ENCODE results near the gene GDAP1L1. TPM values are rescaled to one million over a fixed set of nuclear protein-coding genes. Genes with fewer than 3 reads are reported as not detected.
"Not testable (repeated sequence)": the region's sequence is repeated elsewhere in the genome, so short reads cannot be mapped to it uniquely, and the experiment has no call there.

Gene GDAP1L1
- total RNA-seq, 1 donor from 2014 or later = 0.24 TPM

DNA sequence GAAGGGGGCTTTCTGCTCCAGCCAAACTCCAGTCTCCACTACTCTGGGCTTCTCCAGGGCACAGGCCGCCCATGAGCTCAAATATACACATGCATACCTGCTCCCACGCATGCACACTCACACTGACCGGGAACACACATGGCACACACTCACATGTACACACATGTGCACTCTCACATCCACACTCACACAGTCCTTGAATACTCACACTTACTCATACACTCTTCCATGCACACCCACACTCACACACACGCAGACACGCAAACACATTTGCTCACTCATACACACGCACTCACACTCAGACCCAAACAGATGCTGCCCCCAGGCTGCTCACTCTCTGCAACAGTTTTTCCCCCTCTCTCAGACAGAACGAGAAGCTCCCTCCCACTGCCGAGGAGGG, 7.0 kb downstream of the GDAP1L1 start:
- DNase-seq (ENCODE audit: low spot score) = no peak

DNA sequence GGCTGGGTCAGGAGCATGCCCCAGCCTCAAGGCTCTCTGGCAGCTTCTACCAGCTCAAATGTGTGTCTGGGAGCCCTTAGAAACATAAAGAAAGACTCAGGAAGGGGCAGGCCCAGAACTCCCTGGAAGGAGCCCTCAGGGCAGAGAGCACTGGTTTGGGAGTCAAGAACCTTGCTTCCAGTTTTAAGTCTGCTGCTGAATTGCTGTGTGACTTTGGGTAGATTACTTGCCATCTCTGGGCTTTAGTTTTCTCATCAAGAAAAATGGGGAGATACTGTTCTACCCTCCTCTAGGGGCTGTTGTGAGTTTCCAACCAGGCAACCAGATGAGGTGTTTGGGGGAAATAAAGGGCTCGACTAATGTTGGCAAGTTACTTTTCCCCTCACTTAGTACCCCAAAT, 8.8 kb downstream of the GDAP1L1 start:
- DNase-seq (ENCODE audit: low spot score) = no peak

DNA sequence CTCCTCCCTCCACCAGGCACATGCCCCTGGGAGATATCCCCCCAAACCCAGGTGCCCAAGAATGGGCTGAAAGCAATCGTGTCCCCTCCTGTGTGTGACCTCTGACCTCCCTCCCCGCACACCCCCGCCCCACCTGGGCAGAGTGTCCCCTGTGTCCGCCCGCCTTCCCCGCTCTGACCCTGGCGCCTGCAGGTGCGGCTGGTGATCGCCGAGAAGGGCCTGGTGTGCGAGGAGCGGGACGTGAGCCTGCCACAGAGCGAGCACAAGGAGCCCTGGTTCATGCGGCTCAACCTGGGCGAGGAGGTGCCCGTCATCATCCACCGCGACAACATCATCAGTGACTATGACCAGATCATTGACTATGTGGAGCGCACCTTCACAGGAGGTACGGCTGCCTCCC, 9.9 kb downstream of the GDAP1L1 start:
- DNase-seq (ENCODE audit: low spot score) = no peak

DNA sequence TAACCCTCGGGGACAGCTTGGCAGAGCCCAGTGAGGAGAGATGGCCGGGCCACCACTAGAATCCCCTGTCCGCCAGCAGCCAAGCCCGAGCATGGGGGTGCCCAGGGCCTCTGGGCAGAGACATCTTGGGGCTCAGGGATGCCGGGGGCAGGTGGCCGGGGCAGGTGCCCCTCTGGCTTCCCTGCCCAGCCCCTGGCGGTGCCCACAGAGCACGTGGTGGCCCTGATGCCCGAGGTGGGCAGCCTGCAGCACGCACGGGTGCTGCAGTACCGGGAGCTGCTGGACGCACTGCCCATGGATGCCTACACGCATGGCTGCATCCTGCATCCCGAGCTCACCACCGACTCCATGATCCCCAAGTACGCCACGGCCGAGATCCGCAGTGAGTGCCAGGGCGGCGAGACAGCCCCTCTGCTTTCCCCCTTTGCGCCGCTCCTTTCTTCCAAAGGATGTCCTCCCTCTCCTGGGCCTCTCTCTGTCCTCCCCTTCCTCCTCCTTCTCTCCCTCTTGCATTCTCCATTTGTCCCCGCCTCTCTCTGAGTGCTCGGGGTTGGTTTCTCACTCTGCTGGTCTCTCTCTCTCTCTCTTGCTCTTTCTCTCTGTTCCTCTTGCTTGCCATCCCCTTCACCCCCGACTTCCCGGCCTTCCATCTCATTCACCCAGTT, 11.2 kb downstream of the GDAP1L1 start:
- no peak for DNase-seq (ENCODE audit: low spot score)

DNA sequence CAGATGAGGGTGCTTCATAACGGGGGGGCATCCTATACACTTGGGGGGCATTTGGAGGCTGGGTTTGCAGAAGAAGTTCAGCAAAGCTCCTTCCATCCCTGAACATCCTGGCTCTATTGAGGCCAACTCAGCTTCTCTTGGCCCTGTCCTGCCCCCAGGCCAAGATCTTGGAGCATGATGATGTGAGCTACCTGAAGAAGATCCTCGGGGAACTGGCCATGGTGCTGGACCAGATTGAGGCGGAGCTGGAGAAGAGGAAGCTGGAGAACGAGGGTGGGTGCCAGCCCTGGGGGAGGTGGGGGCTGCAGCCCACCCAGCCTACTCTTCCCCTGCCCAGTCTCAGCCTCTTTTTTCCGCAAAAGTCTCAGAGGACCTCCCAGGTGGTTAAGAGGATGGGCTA, 17.2 kb downstream of the GDAP1L1 start:
- no peak for DNase-seq (ENCODE audit: low spot score)

DNA sequence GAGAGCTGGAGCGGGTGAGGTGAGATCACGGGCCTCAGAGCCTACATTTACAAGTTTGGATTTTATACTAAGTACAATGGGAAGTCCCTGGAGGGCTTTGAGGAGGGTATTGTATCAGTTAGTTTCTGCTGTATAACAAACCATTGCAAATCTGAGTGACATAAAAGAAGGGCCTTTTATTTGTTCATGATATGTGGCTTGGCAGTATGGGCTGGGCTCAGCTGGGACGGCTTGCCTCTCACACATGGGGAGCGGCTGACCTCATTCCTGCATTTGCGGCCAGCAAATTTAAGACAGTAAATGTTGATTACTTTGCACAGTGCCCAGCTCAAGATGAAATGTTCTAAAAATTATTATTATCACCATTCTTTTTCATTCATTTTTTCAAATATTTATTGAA, 21.7 kb downstream of the GDAP1L1 start:
- DNase-seq (ENCODE audit: low spot score) = no peak

DNA sequence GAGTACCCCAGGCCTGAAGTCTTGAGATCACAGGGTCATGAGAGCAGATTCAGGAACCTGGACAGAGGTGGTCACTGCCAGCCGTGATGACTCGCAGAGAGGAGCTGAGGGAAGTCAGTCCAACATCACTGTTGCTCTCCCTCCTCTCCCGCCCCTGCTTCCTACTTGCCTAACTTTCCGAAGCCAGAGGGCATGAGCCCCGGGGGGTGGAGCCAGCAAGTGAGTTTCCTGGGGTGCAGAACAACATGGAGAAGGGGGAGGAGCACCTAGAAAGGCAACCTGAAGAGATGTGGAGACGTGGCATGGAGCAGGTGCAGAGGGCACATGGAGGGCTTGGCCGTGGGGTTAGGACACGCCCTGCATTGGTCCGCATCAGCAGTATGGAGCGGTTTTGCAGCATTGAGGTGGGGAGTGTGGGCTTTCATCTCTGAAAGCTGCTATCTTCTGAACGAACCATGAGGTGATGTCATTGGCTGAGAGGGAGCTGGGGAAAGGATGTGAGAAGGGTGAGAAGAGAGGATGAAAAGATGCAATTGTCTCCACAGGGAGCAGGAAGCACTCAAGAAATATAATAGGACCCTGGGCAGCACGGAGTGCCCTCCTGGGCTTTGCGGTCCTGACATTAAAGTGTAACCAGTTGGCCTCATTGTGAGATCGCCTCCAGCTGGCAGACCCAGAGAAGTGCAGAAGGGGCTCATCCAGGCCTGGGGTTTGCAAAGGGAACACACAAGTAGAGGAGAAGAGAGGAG, 25.0 kb downstream of the GDAP1L1 start:
- DNase-seq (ENCODE audit: low spot score) = no peak

DNA sequence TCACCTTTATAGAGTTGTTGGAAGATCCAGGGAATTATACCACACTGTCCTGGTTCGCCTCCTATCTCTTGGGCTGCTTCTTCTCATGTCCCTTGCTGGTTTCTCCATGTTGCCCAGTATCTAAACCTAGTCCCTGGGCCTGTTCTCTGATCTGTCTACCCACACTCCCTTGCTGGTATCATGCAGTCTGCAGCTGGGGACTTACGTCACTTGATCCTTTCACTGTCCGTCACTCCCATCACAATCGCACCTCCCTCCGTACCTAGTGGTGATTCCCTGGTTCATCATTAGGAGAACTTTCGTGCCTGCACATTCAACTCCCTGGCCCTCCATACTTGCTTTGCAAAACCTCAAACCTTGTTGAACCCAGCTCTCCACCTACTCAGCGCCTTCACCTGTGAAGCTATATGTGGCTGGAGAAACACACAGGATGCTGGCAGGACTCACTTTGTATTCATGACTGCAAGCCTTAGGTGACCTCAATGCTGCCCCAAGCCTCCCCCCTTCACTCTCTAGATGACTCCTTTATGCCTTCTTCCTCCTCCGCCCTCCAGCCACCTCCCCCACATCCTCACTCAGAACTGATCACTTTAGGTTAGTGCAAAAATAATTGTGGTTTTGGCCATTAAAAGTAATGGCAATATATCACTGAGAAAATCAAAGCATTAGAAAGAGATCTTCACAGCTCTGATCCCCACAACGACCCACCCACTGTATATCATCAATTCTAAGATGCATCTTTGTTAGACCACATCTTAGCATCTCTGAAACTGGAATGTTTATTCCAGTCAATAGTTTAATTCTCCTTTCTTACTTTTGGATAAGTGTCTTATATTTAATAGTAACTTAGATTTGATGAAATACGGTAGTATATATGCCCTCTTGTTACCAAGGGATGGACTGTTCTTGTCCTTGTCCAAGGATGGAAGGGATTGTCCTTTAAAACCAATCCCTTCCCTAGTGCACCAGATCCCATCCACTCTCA, 26.4 kb downstream of the GDAP1L1 start:
- DNase-seq (ENCODE audit: low spot score) = no peak

DNA sequence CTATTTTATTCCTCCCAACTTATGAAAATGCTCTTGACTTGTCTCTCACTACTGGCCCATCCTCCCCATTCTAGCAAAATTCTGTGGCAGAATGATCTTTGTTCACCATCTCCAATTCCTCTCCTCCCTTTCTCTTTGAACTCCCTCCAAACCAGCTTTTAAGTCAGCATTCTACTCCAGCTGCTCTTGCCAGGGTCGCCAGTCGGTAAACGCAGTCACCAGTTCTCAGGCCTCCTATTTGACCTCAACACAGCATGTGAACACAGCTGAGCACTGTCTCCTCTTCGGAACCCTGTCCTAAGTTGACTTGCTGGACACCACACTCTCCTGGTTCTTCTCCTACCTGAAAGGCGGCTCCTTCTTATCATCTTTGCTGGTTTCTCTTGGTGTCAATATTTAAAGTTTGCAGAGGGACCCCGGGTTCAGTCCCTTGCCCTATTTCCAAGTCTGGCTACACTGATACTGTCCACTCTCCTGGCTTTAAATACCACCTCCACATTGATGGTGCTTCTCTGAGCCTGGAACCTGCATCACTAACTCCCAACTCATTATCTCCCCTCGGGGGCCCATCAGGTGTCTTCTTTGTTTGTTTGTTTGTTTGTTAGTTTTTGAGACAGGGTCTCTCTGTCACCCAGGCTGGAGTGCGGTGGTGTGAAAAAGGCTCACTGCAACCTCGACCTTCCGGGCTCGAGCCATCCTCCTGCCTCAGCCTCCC, 27.4 kb downstream of the GDAP1L1 start:
- no peak for DNase-seq (ENCODE audit: low spot score)

DNA sequence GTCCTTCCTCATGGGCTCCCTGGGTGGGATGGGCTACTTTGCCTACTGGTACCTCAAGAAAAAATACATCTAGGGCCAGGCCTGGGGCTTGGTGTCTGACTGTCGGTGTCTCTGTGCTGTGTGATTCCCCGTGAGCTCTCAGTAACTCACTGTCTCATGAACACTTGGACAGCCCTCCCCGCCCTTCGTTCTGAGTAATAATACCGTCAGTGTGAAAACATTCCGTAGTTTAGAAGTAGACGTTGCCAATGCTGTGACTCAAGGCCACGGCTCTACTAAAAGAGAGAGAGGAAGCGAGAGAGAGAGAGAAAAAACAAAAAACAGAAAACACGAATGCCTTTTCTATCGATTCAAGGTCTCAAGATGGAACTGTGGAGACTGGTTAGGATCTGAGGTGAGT, 32.1 kb downstream of the GDAP1L1 start:
- DNase-seq (ENCODE audit: low spot score) = no peak

DNA sequence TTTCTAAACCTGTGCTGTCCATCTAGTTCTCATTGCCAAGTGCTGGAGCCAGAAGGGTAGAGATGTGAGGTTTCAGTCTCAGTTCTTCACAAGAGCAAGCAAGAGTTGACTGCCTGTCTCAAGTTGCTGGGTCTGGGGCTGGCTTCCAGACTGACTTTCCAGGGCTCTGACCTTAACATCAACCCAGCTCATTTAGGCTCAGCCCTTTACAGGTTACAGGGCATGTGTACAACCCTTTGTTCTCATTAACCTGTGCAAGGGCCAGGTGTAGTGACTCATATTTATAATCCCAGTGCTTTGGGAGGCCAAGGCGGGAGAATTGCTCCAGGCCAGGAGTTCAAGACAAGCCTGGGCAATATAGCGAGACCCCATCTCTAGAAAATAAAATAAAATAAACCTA, 33.3 kb downstream of the GDAP1L1 start:
- DNase-seq (ENCODE audit: low spot score) = no peak

DNA sequence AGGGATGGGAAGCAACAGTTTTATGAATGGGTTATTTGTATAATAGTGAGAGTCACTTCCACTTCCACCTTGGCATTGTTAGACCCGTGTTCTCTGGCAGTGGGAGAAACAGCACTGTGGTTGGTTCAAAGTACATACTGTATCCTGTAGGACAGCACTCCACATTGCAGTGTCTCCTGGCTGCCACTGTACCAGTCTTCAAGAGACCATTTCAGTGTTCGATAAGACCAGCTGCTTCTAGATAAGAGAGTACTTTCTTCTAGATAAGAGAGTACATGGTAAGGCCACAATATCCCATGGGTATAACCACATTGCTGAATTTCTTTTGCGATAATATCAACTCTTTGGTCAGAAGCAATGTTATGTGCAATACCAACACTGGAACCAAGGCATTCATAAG, 35.1 kb downstream of the GDAP1L1 start:
- no peak for DNase-seq (ENCODE audit: low spot score)

DNA sequence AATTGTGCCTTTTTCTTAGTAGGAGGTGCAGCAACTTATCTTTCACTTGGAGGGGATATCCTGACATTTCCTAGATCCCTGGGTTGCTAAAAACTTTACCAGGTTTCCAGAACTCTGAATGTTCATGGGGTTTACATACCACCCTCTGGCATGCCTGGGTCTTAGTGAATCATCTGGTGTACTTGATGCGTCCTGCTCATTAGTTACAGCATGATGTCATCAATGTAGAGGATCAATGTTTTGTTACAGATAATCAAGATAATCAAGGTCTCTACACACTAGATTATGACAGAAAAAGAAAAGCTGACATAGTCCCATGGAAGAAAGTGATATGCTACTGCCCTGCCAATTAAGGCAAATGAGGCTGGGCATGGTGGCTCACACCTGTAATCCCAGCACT, 36.9 kb downstream of the GDAP1L1 start:
- no peak for DNase-seq (ENCODE audit: low spot score)

DNA sequence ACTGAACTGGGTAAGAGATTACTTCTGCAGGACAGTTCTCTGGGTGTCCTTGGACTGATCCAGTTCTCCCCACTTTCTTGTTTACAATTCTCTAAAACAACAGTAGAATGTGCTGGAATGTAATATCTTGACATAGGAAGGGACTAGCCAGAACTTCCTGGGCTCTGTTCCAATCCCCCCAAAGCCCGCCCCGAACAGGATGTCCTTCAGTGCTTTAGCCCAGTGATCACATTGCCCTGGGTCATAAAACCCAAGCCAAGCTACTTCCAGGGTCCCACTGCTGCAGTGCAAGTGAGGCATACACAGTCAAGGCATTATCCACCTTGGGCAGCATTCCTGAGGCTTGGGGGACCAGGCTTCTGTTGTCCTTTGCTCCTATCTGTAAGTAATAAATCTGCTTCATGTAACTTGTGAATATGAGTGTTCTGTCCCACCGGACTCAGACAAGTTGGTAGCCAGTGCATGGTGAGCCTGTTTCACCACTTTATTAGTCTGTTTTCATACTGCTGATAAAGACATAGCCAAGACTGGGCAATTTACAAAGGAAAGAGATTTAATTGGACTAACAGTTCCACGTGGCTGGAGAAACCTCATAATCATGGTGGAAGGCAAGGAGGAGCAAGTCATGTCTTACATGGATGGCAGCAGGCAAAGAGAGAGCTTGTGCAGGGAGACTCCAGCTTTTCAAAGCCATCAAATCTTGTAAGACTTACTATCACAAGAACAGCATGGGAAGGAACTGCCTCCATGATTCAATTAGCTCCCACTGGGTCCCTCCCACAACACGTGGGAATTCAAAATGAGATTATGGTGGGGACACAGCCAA, 40.4 kb downstream of the GDAP1L1 start:
- DNase-seq (ENCODE audit: low spot score) = no peak

DNA sequence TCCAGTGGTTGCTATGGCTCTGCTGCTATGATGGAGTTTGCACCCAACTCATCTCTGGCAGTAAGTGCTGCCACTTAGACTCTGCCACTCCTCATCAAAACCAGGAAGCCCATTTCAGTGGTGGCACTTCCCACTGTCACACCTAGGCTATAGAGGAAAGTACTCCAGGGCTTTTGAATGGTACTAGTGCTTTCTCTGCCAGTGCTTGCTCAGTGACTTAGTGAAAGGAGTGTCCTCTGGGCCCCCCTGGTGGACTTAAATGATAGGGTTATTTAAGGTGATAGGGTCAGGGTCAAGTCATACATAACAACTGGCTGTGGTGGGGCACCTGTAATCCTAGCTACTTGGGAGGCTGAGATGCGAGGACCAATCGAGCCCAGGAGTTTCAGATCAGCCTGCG, 41.1 kb downstream of the GDAP1L1 start:
- no peak for DNase-seq (ENCODE audit: low spot score)

DNA sequence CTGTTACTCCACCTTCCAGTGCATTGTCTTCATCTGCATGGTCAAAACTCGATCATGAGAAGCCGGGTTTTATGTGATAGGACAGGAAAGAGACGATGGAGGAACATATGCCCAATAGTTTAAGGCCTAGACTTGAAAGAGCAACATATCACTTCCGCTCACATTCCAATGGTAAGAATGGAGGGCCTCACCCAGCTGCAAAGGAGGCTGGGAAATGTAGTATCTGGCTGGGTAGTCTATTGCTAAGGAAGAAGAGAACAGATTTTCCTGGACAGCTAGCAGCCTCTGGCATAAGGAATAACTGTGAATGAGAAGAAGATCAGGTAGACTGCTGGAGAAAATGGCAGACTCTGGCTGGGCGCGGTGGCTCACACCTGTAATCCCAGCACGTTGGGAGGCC, 44.6 kb downstream of the GDAP1L1 start:
- DNase-seq (ENCODE audit: low spot score) = no peak

DNA sequence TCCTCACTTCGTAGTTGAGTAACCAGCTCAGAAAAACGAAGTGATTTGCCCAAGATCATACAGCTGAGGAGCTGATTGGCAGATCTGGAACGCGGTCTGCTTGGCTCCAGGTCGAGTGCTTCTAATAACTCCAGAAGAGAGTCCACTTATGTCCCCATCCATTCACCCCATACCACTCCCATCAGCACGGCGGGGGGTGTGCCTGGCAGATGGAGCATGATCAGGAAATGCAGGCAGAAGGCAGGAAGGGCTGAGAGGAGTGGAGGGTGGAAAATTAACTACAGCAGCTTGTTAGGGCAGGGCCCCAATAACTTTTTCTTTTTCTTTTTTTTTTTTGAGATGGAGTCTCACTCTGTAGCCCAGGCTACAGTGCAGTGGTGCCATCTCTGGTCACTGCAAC, 48.9 kb downstream of the GDAP1L1 start:
- no peak for DNase-seq (ENCODE audit: low spot score)

DNA sequence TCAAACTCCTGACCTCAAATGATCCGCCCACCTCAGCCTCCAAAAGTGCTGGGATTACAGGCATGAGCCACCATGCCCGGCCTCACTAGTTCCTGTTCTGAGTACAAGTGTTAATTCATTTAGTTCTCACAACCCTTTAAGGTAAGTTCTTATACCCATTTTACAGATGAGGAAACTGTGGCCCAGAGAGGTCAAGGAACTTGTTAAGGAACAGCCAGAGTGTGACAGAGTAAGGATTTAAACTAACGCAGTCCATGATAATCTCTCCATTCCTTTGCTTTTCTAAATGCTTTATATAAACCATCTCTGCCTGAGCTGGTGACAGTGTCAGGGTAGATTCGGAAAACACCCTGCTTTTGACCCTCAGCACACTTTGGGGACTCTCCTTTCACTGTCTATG, 50.6 kb downstream of the GDAP1L1 start:
- no peak for DNase-seq (ENCODE audit: low spot score)

DNA sequence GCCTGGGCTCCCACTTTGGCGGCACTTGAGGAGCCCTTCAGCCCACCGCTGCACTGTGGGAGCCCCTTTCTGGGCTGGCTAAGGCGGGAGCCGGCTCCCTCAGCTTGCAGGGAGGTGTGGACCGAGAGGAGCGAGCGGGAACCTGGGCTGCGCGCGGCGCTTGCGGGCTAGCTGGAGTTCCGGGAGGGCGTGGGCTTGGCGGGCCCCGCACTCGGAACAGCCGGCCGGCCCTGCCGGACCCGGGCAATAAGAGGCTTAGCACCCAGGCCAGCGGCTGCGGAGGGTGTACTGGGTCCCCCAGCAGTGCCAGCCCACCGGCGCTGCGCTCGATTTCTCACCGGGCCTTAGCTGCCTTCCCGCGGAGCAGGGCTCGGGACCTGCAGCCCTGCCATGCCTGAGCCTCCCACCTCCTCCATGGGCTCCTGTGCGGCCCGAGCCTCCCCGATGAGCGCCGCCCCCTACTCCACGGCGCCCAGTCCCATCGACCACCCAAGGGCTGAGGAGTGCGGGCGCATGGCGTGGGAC, 52.0 kb downstream of the GDAP1L1 start:
- not testable (repeated sequence) for DNase-seq (ENCODE audit: low spot score)

DNA sequence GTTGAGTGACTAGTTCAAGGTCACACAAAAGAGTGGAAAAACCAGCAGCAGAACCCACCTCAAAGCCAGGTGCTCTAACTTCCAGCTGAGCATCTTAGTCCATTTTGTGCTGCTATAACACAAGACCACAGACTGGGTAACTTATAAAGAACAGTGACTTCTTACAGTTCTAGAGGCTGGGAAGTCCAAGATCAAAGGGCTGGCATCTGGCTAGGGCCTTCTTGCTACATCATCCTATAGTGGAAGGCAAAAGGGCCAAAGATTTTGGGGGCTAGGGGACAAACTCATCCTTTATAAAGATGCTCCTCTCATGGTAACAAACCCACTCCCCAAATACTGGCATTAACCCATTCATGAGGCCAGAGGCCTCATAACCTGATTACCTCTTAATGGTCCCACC, 54.2 kb downstream of the GDAP1L1 start:
- DNase-seq (ENCODE audit: low spot score) = no peak

Data from umbilical cord (tissue), 2 donors.